ENCODE data around the gene CPTP. TPM values are rescaled to one million over a fixed set of nuclear protein-coding genes. Genes with fewer than 3 reads are reported as not detected.

Gene CPTP
- total RNA-seq, 1 experiment from 2014 or later = 141 TPM

GRCh38 chr1:1297802-1298424 is 26.7 kb upstream of the CPTP start:
- H3K4me1 ChIP-seq (ENCODE audit: insufficient read depth, low read length) = no peaks in the 10 kb centered on the region
- no peaks in the 10 kb centered on the region for H3F3A ChIP-seq (ENCODE audit: low read length, unreplicated experiment)
- DNase-seq (no peak), ATAC-seq (no peak)
- intact Hi-C loops (cut with micrococcal nuclease) = no loop called here
- CTCF ChIA-PET = no interaction called here
- H3K27ac ChIP-seq (ENCODE audit: low read length) = no peak overlapping the region
- no peaks in the 10 kb centered on the region for H3K9me2 ChIP-seq (replicated peaks; ENCODE audit: low read length)
- POLR2A ChIA-PET (ENCODE audit: unreplicated experiment) = no interaction called here
- no peak overlapping the region for H3K4me2 ChIP-seq (ENCODE audit: low read length)
- H3K27me3 ChIP-seq (ENCODE audit: low read length) = no peaks in the 10 kb centered on the region
- BruUV-seq (replicated peaks) = no TSS peak
- no peaks in the 10 kb centered on the region for H3K9me3 ChIP-seq (ENCODE audit: low read length)
- H4K20me1 ChIP-seq (ENCODE audit: low read length) = no peaks in the 10 kb centered on the region
- H2AFZ ChIP-seq (ENCODE audit: low read length) = no peak overlapping the region
- no peak overlapping the region for H3K4me3 ChIP-seq (ENCODE audit: low read length)
- H3K36me3 ChIP-seq (ENCODE audit: low read depth, low read length) = no peaks in the 10 kb centered on the region
- H3K79me2 ChIP-seq (ENCODE audit: low read length) = no peaks in the 10 kb centered on the region
- no peak overlapping the region for H3K9ac ChIP-seq (ENCODE audit: low read length)
- TF ChIP-seq CTCF (conservative IDR thresholded peaks at IDR 0.05; ENCODE audit: low read depth, low read length) = no peak
- no peak for TF ChIP-seq EZH2 (IDR thresholded peaks at IDR 0.05; ENCODE audit: low read length, unreplicated experiment)
- no peak for TF ChIP-seq EZH2phosphoT487 (IDR thresholded peaks at IDR 0.05; ENCODE audit: borderline replicate concordance, low read length)

DNA sequence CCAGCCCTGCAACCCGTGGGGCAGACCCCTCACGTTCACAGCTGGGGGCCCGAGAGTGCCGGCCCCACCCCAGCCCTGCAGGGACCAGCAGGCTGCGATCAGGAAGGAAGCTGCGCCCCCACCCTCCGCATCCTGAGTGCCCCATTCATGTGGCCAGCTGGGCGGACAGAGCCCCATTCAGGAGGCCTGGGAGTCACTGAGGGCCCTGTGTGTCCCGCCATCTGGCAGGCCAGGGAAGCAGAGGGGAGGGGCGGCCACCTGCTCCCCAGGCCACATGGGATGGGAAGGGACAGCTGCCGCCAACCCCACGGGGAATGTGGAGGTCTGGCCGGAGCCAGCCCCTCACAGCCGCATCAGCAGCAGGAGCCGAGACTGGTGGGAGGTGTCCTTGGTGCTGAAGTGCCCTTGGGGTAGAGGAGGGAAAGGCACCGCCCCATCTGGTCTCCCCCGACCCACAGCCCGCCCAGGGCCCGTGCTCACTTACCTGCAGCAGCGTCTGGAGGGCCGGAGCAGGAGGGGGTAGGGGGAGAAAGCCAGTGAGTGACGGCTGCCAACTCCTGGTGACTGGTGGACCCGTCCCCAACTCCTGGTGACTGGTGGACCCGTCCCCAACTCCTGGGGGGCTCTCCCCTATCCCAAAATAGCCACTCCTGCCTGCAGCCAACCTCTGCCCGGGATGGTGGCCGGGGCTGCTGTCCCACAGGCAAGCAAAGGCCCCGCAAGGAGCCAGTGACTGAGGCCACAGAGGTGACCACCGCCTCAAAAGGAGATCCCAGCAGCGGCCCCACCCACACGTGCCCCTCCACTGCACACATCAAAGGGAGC is 25.5 kb upstream of the CPTP start:
- no peak overlapping the region for H3K4me3 ChIP-seq (ENCODE audit: low read length)
- BruUV-seq (replicated peaks) = no TSS peak
- H3K4me1 ChIP-seq (ENCODE audit: insufficient read depth, low read length) = no peaks in the 10 kb centered on the region
- no peaks in the 10 kb centered on the region for H3K27me3 ChIP-seq (ENCODE audit: low read length)
- H3K27ac ChIP-seq (ENCODE audit: low read length) = no peak overlapping the region
- TF ChIP-seq EZH2phosphoT487 (IDR thresholded peaks at IDR 0.05; ENCODE audit: borderline replicate concordance, low read length) (no peak), EZH2 (IDR thresholded peaks at IDR 0.05; ENCODE audit: low read length, unreplicated experiment) (no peak), CTCF (conservative IDR thresholded peaks at IDR 0.05; ENCODE audit: low read depth, low read length) (no peak)
- POLR2A ChIA-PET (ENCODE audit: unreplicated experiment) = no interaction called here
- H3K79me2 ChIP-seq (ENCODE audit: low read length) = peaks cover 6% of the 10 kb centered on the region
- CTCF ChIA-PET = no interaction called here
- H3K9me2 ChIP-seq (replicated peaks; ENCODE audit: low read length) = no peaks in the 10 kb centered on the region
- DNase-seq (no peak), ATAC-seq (no peak)
- no peaks in the 10 kb centered on the region for H3F3A ChIP-seq (ENCODE audit: low read length, unreplicated experiment)
- H3K4me2 ChIP-seq (ENCODE audit: low read length) = no peak overlapping the region
- H4K20me1 ChIP-seq (ENCODE audit: low read length) = no peaks in the 10 kb centered on the region
- H3K9me3 ChIP-seq (ENCODE audit: low read length) = no peaks in the 10 kb centered on the region
- intact Hi-C loops (cut with micrococcal nuclease) = no loop called here
- H3K36me3 ChIP-seq (ENCODE audit: low read depth, low read length) = no peaks in the 10 kb centered on the region
- H2AFZ ChIP-seq (ENCODE audit: low read length) = no peak overlapping the region
- H3K9ac ChIP-seq (ENCODE audit: low read length) = no peak overlapping the region

All from PC-3 (cell line).